A549 (cell line): ENCODE data around the gene AMIGO2. TPM values are rescaled to one million over a fixed set of nuclear protein-coding genes. Genes with fewer than 3 reads are reported as not detected.

Experiments used
- polyA plus RNA-seq, 4 experiments: library from polyadenylated mRNA; depleted of rRNA in 3 of 4; stranded (reverse); fragments of >200 nt; fragmentation: RNase III in 1 of 4; extraction: RNeasy Plus Mini Kit Qiagen cat#74134 plus additional on column Dnase treatment in 1 of 4; gene quantifications; 2 replicates in 3 of 4; 3 replicates in 1 of 4; pipeline ENCODE4 v1.2.3, GENCODE V29; 2011 to 2017

Gene AMIGO2
- polyA plus RNA-seq, 2 of the 4 experiments (the other 2 are of a cell fraction) = 288 to 636 TPM

Other genes starting within 250 kb of the AMIGO2 start
- gene PCED1B, start 338 bp downstream of the AMIGO2 start, polyA plus RNA-seq (2011; rRNA removed) = 74.6 and 92.2 TPM in 2 replicates
- gene PCED1B, start 338 bp downstream of the AMIGO2 start, polyA plus RNA-seq (2017; fragmentation: RNase III; extraction: RNeasy Plus Mini Kit Qiagen cat#74134 plus additional on column Dnase treatment) = 92.7 to 122 TPM (median 108 TPM) in 3 replicates